NCI-H748 (cell line): ENCODE measurements around the gene TPRG1L.
"Not testable (repeated sequence)": the region's sequence is repeated elsewhere in the genome, so short reads cannot be mapped to it uniquely, and the experiment has no call there.

Experiments used
- DNase-seq: peaks from one replicate; lab custom pipeline; 2025; ENCODE audit not compliant: unreplicated experiment; lab: John Stamatoyannopoulos, UW

Gene TPRG1L

DNA sequence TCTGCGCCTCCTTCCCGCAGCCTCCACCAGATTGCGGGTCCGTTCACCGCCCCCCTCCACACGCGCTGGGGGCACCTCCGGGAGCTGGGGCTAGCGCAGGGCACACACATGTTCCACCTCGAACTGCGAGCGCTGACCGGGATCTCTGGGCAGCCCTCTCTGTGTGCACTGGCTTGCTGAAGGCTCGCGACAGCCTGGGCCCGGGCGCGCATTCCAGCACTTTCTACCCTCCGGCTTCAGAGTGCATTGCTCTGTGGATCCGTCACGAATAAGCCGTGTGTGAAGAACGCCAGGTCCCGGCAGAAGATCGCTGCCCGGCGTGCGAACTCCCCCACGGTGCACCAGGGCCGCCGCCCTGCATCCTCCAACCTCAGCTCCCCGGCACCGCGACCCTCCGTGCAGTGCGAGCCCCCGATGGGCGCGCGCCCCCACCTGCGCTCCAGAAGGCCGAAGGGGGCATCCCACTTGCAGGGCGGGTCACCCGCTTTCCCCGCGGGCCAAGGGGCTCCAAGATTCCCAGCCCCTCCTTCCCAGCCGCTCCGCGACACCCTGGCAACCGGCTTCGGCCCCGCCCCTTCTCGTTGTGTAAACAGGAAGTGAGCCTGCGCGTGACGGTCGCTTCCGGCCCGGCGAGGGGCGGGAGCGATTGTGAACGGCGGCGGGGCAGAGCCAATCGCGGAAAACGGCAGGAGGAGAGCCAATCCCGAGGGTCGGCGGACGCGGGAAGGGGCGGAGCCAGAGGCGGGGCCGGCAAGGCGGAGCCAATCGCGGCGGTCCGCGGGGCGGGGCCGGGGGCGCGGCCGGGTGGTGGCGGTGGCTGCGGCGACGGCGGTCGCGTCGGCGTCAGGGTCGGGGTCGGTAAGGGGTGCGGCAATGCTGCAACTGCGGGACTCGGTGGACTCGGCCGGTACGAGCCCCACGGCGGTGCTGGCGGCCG lies at the start of gene TPRG1L:
Gene TPRG1L (plus strand): TSS at position 816 of the 937 bp plus-strand sequence. CDS start 58 bp downstream, at position 874.
- peak; percentile 94 for DNase-seq

DNA sequence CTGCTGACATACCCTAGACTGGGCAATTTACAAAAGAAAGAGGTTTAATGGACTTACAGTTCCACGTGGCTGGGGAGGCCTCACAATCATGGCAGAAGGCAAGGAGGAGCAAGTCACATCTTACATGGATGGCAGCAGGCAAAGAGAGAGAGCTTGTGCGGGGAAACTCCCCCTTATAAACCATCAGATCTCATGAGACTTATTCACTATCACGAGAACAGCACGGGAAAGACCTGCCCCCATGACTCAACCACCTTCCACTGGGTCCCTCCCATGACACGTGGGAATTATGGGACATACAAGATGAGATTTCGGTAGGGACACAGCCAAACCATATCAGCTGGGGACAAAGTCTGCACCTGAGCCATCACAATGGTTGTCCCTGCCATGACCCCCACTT lies 49.3 kb upstream of the TPRG1L start:
- DNase-seq, result not testable (repeated sequence)

DNA sequence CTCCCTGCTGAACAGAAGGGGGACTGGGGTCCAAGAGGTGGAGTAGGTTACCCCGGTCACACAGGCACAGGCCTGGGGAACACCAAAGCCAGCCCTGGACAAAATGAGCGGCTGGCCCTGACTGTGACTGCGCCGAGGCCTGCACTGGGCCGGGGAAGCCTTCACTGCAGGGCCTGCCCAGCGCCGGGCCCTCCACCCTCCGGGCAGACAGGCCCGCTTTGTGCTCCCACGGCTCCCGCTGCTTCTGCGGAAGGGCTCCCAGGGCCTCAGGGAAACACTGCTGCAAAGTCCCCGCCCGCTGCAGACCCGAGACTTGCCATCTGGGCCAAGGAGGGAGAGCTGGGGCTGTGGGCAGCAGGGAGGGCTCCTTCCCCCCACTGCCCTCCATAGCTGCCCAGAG lies 48.8 kb upstream of the TPRG1L start:
- no peak for DNase-seq

GRCh38 chr1:3577300-3577699 lies 47.5 kb upstream of the TPRG1L start:
- DNase-seq, result no peak

DNA sequence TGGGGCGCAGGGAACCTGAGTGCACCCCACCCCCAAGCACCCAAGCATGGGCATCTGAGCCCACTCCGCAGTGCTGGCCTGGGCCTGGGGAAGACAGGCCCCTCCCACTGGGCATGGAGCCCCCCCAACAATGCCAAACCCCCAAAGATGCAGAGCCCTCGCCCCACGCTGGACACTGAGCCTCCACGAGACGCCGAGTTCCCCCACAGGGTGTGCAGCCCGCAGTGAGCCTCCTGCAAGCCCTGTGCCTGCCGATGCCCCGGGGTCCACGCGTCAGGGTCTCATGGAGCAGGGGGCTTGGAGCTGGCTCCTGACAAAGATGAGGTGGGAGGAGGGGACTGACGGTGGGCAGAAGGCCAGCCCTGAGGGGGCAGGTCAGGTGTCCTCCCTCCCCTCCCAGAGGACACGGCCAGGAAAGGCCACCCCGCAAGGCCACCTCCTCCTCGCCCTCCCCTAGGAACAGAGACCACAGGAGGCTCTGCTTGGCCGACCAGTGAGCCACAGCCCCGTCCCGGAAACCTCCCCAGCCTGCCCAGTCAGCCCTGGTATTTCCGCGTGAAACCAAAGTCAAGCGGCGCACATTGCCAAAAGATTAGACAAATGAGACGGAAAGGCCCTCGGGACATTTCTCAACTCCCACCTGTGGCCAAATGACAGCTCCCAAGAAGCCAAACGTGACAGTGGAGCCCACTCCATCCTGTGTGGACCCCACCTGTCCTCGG lies 46.9 kb upstream of the TPRG1L start:
- no peak for DNase-seq

- DNase-seq, result no peak
Observed at GRCh38 chr1:3578433-3578805, 46.4 kb upstream of the TPRG1L start.

DNA sequence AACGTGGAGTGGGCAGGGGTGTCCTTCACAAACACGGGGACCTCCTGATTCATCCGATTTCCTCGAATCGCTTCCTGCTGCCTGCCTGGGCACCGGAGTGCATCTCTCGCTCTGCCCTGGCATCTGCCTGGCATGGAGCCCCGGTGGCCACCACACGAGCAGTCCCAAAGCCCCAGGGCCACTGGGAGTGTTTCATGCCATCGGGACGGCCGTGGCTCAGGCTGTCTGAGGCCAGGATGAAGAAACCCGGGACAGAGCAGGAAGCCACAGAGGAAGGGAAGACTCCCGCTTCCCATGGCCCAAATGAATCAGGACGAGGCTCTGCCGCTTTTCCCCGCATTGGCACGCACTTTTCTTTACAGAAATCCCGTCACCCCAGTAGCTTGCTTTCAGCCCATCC lies 45.9 kb upstream of the TPRG1L start:
- DNase-seq, result no peak

GRCh38 chr1:3579626-3580025 lies 45.2 kb upstream of the TPRG1L start:
- no peak for DNase-seq

DNA sequence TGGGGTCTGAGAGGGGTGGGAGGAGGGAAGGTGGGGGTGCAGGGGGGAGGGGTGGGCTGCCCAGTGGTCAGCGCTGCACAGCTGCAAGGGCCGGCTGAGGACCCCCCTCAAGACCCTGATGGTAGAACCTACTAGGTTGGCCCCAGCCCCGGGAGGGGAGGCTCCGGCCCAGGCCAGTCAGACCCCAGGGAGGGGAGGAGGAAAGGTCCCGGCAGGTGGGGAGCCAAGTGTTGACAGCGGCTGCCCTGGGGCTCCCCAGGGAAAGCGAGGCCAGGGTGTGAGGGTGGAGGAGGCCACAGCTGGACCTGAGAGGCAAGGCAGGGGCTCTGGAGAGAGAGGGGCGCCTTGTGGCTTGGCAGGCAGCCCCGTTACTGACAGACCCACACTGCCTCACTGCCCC lies 44.6 kb upstream of the TPRG1L start:
- DNase-seq, result no peak

- DNase-seq, result no peak
Observed at GRCh38 chr1:3581296-3582036, 43.3 kb upstream of the TPRG1L start.

DNA sequence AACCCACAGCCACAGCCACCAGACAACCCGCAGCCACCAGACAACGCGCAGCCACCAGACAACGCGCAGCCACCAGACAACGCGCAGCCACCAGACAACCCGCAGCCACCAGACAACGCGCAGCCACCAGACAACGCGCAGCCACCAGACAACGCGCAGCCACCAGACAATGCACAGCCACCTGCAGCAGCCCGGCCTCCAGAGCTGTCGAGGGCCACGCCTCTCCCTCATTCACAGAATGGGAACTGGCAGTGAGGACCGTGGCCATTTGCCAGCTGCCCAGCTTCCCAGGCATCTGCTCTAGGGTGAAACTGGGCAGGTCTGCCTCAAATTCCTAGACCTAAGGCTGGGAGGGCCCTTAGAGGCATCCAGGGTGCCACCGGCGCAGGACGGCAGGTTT lies 41.1 kb upstream of the TPRG1L start:
- not testable (repeated sequence) for DNase-seq

DNA sequence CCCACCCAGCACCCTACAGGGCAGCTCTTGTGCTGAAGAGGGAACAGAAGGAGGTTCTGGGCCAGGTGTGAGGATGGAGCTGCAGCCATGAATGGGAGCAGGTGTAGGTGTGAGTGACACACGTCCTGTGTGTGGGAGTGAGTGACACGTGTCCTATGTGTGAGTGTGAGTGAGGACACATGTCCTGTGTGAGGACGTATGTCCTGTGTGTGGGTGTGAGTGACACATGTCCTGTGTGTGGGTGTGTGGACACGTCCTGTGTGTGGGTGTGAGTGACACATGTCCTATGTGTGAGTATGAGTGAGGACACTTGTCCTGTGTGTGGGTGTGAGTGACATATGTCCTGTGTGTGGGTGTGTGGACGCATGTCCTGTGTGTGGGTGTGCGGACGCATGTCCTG lies 39.9 kb upstream of the TPRG1L start:
- no peak for DNase-seq

DNA sequence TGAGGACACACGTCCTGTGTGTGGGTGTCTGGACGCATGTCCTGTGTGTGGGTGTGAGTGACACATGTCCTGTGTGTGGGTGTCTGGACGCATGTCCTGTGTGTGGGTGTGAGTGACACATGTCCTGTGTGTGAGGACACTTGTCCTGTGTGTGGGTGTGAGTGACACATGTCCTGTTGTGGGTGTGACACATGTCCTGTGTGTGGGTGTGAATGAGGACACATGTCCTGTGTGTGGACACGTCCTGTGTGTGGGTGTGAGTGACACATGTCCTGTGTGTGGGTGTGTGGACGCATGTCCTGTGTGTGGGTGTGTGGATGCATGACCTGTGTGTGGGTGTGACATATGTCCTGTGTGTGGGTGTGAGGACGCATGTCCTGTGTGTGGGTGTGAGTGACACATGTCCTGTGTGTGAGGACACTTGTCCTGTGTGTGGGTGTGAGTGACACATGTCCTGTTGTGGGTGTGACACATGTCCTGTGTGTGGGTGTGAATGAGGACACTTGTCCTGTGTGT lies 39.4 kb upstream of the TPRG1L start:
- not testable (repeated sequence) for DNase-seq

- DNase-seq, result no peak
Observed at GRCh38 chr1:3585940-3586568, 38.8 kb upstream of the TPRG1L start.

DNA sequence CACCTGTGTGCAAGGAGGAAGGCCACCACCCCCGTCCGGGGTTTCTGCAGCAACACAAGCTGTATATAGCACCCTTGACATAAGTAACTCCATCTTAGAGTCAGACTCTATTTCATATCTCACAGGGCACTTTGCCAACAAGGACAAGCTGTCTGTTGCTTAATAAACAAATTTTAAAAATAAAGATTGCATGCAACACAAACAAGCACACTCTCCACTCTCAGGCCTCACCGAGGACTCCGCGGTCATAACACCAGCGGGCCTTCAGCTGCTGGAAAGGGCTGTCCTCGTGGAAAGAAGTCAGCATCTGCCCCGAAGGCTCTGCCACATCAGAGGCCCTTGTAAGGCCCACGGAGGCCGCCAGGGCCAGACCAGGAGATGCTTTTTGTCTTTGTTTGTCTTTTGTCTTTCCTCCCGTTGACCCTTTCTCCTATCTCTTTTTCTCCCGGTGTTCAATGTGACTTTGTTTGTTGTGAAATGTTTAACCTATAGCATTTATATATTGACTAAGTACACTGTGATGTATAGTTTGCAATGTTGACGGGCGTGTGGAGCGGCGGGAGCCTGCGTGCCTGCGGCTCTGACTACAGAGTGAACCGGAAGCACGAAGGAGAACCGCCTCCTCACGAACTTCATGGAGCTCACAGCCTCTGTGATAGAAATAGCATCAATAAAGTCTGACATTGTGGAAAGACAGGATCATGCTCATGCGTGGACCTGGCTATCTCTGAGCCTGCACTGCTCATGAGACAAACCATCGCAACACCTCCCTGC lies 37.6 kb upstream of the TPRG1L start:
- peak; percentile 32 for DNase-seq

DNA sequence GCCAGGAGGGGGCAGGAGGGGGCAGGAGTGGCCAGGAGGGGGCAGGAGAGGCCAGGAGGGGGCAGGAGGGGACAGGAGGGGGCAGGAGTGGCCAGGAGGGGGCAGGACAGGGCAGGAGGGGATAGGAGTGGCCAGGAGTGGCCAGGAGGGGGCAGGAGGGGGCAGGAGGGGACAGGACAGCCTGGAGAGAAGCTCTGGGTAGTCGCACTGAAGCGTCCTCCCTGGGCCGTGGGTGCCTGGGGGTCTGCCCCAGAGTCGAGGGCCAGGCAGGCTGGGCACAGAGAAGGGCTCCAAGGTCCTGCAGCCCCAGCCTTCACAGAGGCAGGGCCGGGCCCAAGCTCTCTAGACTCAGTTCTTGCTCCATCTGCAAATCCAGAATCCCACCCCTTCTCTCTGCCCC lies 36.4 kb upstream of the TPRG1L start:
- no peak for DNase-seq

DNA sequence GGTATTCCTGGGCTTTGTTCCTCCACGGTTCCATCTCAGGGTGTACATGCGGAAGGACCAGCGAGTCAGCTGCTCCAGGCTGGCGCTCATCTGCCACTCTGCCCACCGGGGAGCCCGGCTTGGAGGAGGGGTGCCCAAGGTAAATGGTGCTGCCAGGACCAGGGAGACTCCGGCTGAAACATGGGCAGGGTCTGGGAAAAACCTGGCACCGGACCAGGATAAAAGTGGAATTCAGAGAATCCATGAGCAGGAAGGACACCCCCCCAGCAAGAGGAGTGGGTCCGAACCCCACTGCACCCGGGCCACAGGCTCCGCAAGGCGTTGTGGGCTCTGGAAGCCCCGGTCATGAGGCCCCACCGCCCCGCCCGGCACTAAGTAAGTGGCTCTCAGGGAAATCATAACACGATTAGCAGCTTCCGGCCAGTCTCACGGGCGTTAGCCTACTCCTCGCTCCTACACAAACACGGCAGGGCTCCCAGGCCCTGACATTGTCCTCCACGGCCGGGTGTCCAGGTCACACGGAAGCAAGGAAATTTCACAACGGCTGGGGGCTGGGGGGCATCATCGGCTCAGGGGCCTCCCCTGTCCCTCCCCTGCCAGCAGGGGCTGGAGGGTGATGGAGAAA lies 34.6 kb upstream of the TPRG1L start:
- DNase-seq, result no peak

- DNase-seq, result no peak
Observed at GRCh38 chr1:3590951-3591865, 33.6 kb upstream of the TPRG1L start.

DNA sequence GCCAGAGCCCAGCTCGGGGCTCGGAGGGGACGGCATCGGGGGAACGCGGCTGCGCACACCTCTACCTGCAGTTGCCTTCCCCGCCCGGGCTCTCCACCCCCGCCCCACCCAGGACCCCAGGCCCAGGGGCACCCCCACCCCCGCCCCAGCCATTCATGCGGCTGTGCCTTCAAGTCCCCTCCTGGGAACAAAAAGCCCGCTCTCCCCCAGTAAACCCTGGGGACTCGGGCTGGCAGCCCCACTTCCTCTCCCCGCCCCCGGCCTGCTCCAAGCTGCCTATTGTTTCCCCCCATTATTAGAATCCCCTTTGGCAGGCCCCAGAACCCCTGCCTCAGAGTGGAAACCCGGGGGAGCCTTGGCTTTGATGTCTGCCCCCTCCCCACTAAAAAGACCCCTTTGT lies 31.5 kb upstream of the TPRG1L start:
- DNase-seq, result no peak
